Measurements from ENCODE around the gene ANGPT4. TPM values are rescaled to one million over a fixed set of nuclear protein-coding genes. Genes with fewer than 3 reads are reported as not detected.

The ANGPT4 gene
- total RNA-seq, 1 experiment from 2014 or later = 0.20 TPM

- DNase-seq (ENCODE audit: low spot score) (no peak), ATAC-seq (no peak)
- H3K4me3 Mint-ChIP-seq = no peak overlapping the region
- H3K9me3 Mint-ChIP-seq = no peaks in the 10 kb centered on the region
- ChIA-PET POLR2A (no interaction called here), CTCF (interaction anchor here (1.1 kb wide), 1 partner anchor 10 kb away, joined by 3 read pairs; no protein-coding TSS in a partner anchor)
- H3K27ac Mint-ChIP-seq = no peak overlapping the region
- TF ChIP-seq MAX (CRISPR knock-in tag; IDR thresholded peaks at IDR 0.05) (no peak), ZNF423 (CRISPR knock-in tag; IDR thresholded peaks at IDR 0.05) (no peak), ZNF425 (CRISPR knock-in tag; conservative IDR thresholded peaks at IDR 0.05) (no peak), USF1 (CRISPR knock-in tag; IDR thresholded peaks at IDR 0.05) (no peak), RELA (CRISPR knock-in tag; IDR thresholded peaks at IDR 0.05; ENCODE audit: borderline replicate concordance) (no peak), MXD4 (CRISPR knock-in tag; IDR thresholded peaks at IDR 0.05; ENCODE audit: borderline replicate concordance) (no peak), SMAD4 (CRISPR knock-in tag; IDR thresholded peaks at IDR 0.05) (no peak), HMGA2 (CRISPR knock-in tag; IDR thresholded peaks at IDR 0.05) (no peak), FOXP1 (CRISPR knock-in tag; IDR thresholded peaks at IDR 0.05; ENCODE audit: borderline replicate concordance) (no peak), STAT6 (CRISPR knock-in tag; conservative IDR thresholded peaks at IDR 0.05; ENCODE audit: low read depth) (no peak), CTCF (IDR thresholded peaks at IDR 0.05) (no peak), ATF2 (CRISPR knock-in tag; IDR thresholded peaks at IDR 0.05; ENCODE audit: borderline replicate concordance, low read depth) (no peak), ESRRA (CRISPR knock-in tag; IDR thresholded peaks at IDR 0.05; ENCODE audit: borderline replicate concordance) (no peak), CREB1 (CRISPR knock-in tag; IDR thresholded peaks at IDR 0.05) (no peak), GABPB1 (CRISPR knock-in tag; IDR thresholded peaks at IDR 0.05) (no peak), ZSCAN18 (CRISPR knock-in tag; IDR thresholded peaks at IDR 0.05) (no peak)
- no peaks in the 10 kb centered on the region for H3K36me3 Mint-ChIP-seq
- no peaks in the 10 kb centered on the region for H3K27me3 Mint-ChIP-seq (ENCODE audit: low read depth)
- H3K4me1 Mint-ChIP-seq = peaks cover 10% of the 10 kb centered on the region
Observed at GRCh38 chr20:875115-875514, 41.0 kb downstream of the ANGPT4 start.

All from WTC11 (cell line).